Sigmoid colon (tissue), 4 donors: ENCODE results near the gene FFAR1.

Source experiments
- CTCF ChIP-seq, 4 experiments: fragments of 450-650 bp in 3 of 4; fragments of 200-600 bp in 1 of 4; IDR thresholded peaks; one replicate each; pipeline ENCODE4 v1.5.1; 2016 to 2019; ENCODE audit warnings: antibody characterized with exemption in 4 of 4, mild to moderate bottlenecking in 3 of 4, moderate library complexity in 2 of 4
- EP300 ChIP-seq, 4 donors: sonication (generic); formaldehyde crosslinking; IDR thresholded peaks; one replicate each; pipeline ENCODE4 v1.6.1; 2017; ENCODE audit warnings: antibody characterized with exemption in 4 of 4
- POLR2A ChIP-seq, 2 donors: fragments of 450-650 bp; IDR thresholded peaks; one replicate each; pipeline ENCODE4 v1.6.1; 2016; ENCODE audit warnings: antibody characterized with exemption in 2 of 2, mild to moderate bottlenecking in 2 of 2, moderate library complexity in 2 of 2

GRCh38 chr19:35360880-35361420, 13.2 kb downstream of the FFAR1 start:
- TF ChIP-seq CTCF (IDR thresholded peaks at IDR 0.05), result no peak
- TF ChIP-seq POLR2A (IDR thresholded peaks at IDR 0.05), result no peak
- no peak for TF ChIP-seq EP300 (IDR thresholded peaks at IDR 0.05)
